RCC 7860 (cell line): ENCODE measurements around the gene SMPD3.

Experiments used
- DNase-seq: peaks from one replicate; pipeline ENCODE4 v3.0.0-alpha.2; 2015; ENCODE audit warnings: low spot score
- FAIRE-seq: peaks from 2 replicates; lab custom pipeline; 2012; peaks lifted over from hg19 to GRCh38; lab: Jason Lieb, UNC

Gene SMPD3

GRCh38 chr16:68444056-68444657 is 4.2 kb downstream of the SMPD3 start:
- DNase-seq = no peak
- FAIRE-seq = no peak

GRCh38 chr16:68436581-68436980 is 11.7 kb downstream of the SMPD3 start:
- FAIRE-seq = no peak
- DNase-seq = no peak

- FAIRE-seq (no peak), DNase-seq (no peak)
Observed at GRCh38 chr16:68434624-68435210, 13.6 kb downstream of the SMPD3 start.

- FAIRE-seq (no peak), DNase-seq (no peak)
Observed at GRCh38 chr16:68433316-68433715, 15.0 kb downstream of the SMPD3 start.

GRCh38 chr16:68432701-68433100 is 15.6 kb downstream of the SMPD3 start:
- DNase-seq = no peak
- no peak for FAIRE-seq

- FAIRE-seq = no peak
Observed at GRCh38 chr16:68429076-68429854, 19.0 kb downstream of the SMPD3 start.

GRCh38 chr16:68427649-68428303 is 20.5 kb downstream of the SMPD3 start:
- FAIRE-seq = no peak
- DNase-seq = no peak

More at GRCh38 chr16:68429076-68429854, 19.0 kb downstream of the SMPD3 start:
- no peak for DNase-seq

- DNase-seq (no peak), FAIRE-seq (no peak)
Observed at GRCh38 chr16:68426347-68426652, 22.0 kb downstream of the SMPD3 start.

GRCh38 chr16:68425498-68426346 is 22.6 kb downstream of the SMPD3 start:
- no peak for FAIRE-seq
- DNase-seq = no peak

- FAIRE-seq (no peak), DNase-seq (no peak)
Observed at GRCh38 chr16:68423771-68424170, 24.5 kb downstream of the SMPD3 start.

- FAIRE-seq = no peak
- DNase-seq = no peak
Observed at GRCh38 chr16:68422396-68422960, 25.8 kb downstream of the SMPD3 start.

- DNase-seq = no peak
- no peak for FAIRE-seq
Observed at GRCh38 chr16:68421076-68421475, 27.2 kb downstream of the SMPD3 start.

- FAIRE-seq = no peak
- DNase-seq = no peak
Observed at GRCh38 chr16:68420366-68420942, 27.9 kb downstream of the SMPD3 start.

- no peak for DNase-seq
- no peak for FAIRE-seq
Observed at GRCh38 chr16:68417711-68418301, 30.5 kb downstream of the SMPD3 start.

- FAIRE-seq = no peak
- DNase-seq = no peak
Observed at GRCh38 chr16:68416057-68417046, 32.0 kb downstream of the SMPD3 start.

- FAIRE-seq (no peak), DNase-seq (no peak)
Observed at GRCh38 chr16:68414581-68414980, 33.7 kb downstream of the SMPD3 start.

- no peak for DNase-seq
- FAIRE-seq = no peak
Observed at GRCh38 chr16:68412061-68412460, 36.2 kb downstream of the SMPD3 start.

GRCh38 chr16:68411086-68411485 is 37.2 kb downstream of the SMPD3 start:
- FAIRE-seq (no peak), DNase-seq (no peak)

- FAIRE-seq = no peak
- no peak for DNase-seq
Observed at GRCh38 chr16:68408967-68409366, 39.3 kb downstream of the SMPD3 start.
